ENCODE results near the gene HES4. TPM values are rescaled to one million over a fixed set of nuclear protein-coding genes. Genes with fewer than 3 reads are reported as not detected.
A peak's percentile ranks its signal among the peaks of the same experiment; 100 is the strongest.

HES4 gene
- total RNA-seq, 3 donors from 2014 or later = 8.3 to 36.4 (median 34.2) TPM

DNA sequence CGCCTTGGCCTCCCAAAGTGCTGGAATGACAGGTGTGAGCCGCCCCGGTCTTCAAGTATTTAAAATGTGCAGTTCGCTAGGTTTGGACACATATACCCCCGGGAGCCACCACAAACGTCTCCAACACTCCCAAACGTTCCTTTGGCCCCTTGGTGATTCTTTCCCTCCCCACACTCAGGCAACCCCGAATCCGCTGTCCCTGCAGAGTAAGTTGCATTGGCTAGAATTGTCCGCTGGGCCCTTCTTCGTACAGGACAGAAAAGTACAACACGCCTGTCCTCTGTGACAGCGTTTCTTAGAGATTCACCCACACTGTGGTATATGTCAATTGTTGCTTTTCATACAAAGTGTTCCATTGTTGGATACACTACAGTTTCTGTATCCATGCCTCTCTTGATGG, 14.8 kb downstream of the HES4 start:
- TF ChIP-seq, protein P1, sequence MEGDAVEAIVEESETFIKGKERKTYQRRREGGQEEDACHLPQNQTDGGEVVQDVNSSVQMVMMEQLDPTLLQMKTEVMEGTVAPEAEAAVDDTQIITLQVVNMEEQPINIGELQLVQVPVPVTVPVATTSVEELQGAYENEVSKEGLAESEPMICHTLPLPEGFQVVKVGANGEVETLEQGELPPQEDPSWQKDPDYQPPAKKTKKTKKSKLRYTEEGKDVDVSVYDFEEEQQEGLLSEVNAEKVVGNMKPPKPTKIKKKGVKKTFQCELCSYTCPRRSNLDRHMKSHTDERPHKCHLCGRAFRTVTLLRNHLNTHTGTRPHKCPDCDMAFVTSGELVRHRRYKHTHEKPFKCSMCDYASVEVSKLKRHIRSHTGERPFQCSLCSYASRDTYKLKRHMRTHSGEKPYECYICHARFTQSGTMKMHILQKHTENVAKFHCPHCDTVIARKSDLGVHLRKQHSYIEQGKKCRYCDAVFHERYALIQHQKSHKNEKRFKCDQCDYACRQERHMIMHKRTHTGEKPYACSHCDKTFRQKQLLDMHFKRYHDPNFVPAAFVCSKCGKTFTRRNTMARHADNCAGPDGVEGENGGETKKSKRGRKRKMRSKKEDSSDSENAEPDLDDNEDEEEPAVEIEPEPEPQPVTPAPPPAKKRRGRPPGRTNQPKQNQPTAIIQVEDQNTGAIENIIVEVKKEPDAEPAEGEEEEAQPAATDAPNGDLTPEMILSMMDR (IDR thresholded peaks at IDR 0.05) = no peak
- TF ChIP-seq POLR2A (IDR thresholded peaks at IDR 0.05) (no peak), POLR2AphosphoS5 (IDR thresholded peaks at IDR 0.05) (no peak)
- Histone ChIP-seq H3K27ac (no peak overlapping the region), H3K4me1 (no peaks in the 10 kb centered on the region), H3K27me3 (peaks cover 0 to 18% of the 10 kb centered on the region in 2 donors), H3K9me3 (no peaks in the 10 kb centered on the region), H3K36me3 (no peaks in the 10 kb centered on the region), H3K4me3 (no peak overlapping the region)
- intact Hi-C loops (cut with DNase I; ENCODE audit: low total_unique reads) = no loop called here
- no peak for DNase-seq (ENCODE audit: low spot score in 2 of 2)

- H3K9me3 ChIP-seq = no peaks in the 10 kb centered on the region
- no peaks in the 10 kb centered on the region for H3K4me1 ChIP-seq
- intact Hi-C loops (cut with DNase I; ENCODE audit: low total_unique reads) = no loop called here
- no peaks in the 10 kb centered on the region for H3K36me3 ChIP-seq
- TF ChIP-seq POLR2AphosphoS5 (IDR thresholded peaks at IDR 0.05) (no peak), POLR2A (IDR thresholded peaks at IDR 0.05) (no peak)
- TF ChIP-seq, protein P1 (IDR thresholded peaks at IDR 0.05) = peak in 1 of 3 donors; percentile 32
- DNase-seq (ENCODE audit: low spot score in 2 of 2) = no peak
- no peak overlapping the region for H3K27ac ChIP-seq
- peaks cover 0 to 18% of the 10 kb centered on the region in 2 donors for H3K27me3 ChIP-seq
- peak overlapping the region in 2 of 3 donors; percentile 28 to 40 for H3K4me3 ChIP-seq
These were observed 15.5 kb downstream of the HES4 start for GRCh38 chr1:984476-984814.

DNA sequence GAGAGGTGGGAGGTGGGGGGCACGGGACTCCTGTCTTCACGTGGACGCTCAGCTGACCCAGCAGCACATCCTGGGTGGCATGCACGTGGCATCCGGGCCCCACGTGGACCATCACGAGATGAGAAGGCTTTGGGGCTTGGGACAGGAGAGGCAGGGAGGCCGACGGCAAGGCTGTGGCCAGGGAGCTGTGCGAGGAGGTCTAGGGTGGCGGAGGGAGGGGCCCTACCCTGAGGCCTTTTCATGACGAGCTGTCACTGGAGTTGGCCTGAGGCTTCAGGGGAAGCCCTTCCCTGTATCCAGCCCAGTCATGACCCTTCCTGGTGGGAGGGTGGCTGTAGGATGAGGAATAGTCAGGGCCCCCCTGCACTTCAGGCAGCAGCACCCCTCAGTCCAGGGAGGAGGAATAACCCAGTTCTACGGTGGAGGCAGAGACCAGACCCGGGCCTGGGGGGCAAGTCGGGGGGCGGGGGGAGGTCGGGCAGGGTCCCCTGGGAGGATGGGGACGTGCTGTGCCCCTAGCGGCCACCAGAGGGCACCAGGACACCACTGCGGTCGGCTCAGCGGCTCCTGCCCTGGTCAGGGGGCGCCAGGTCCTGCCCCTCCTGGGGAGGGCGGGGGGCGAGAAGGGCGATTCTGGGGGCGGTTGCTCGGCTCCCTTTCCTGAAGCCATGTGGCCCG, 16.0 kb downstream of the HES4 start:
- DNase-seq (ENCODE audit: low spot score in 2 of 2) = no peak
- H3K9me3 ChIP-seq = no peaks in the 10 kb centered on the region
- no peak overlapping the region for H3K27ac ChIP-seq
- H3K27me3 ChIP-seq = peaks cover 0 to 18% of the 10 kb centered on the region in 2 donors
- peak overlapping the region in 2 of 3 donors; percentile 28 to 40 for H3K4me3 ChIP-seq
- intact Hi-C loops (cut with DNase I; ENCODE audit: low total_unique reads) = no loop called here
- H3K4me1 ChIP-seq = no peaks in the 10 kb centered on the region
- TF ChIP-seq POLR2AphosphoS5 (IDR thresholded peaks at IDR 0.05) = no peak
- TF ChIP-seq, protein P1 (IDR thresholded peaks at IDR 0.05) = peak in 2 of 3 donors; percentile 47 to 68
- H3K36me3 ChIP-seq = no peaks in the 10 kb centered on the region

GRCh38 chr1:982765-983436, 17.0 kb downstream of the HES4 start:
- intact Hi-C loops (cut with DNase I; ENCODE audit: low total_unique reads) = no loop called here
- no peaks in the 10 kb centered on the region for H3K36me3 ChIP-seq
- no peaks in the 10 kb centered on the region for H3K9me3 ChIP-seq
- no peak for DNase-seq (ENCODE audit: low spot score in 2 of 2)
- TF ChIP-seq POLR2A (IDR thresholded peaks at IDR 0.05) = no peak
- TF ChIP-seq POLR2AphosphoS5 (IDR thresholded peaks at IDR 0.05) = no peak
- TF ChIP-seq, protein P1 (IDR thresholded peaks at IDR 0.05) = no peak
- no peak overlapping the region for H3K4me3 ChIP-seq
- H3K4me1 ChIP-seq = no peaks in the 10 kb centered on the region
- H3K27ac ChIP-seq = no peak overlapping the region
- peaks cover 0 to 18% of the 10 kb centered on the region in 2 donors for H3K27me3 ChIP-seq

DNA sequence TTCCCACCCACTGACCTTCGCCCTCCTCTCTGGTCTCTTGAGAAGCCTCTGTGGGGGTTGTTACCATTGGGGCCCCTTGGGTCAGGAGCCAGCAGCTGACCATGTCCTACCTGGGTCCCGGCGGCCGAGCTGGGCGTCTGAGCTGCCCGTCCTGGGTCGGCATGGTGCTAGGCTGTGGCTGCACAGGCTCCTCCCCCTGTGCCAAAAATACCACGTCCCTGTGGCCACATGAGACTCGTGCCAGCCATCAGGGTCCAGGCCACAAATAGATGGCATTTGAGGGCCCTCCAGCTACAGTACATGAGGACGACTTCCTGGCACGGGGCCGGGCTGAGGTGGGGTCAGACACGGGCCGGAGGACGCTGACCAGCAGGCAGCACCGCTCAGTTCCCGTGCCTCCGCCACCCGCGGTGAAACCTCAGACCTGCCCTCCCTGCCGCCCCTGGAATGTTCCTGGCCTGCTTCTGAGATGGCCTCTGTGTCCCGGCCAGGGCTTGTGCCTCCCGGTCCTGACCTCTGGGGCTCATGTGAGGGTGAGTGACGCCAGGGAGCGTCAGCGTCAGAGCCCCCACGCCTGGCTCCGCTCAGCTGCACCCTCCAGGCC, 17.8 kb downstream of the HES4 start, which contains the start of gene PERM1:
TSS of gene PERM1 (minus strand) at position 139 of the 604 bp plus-strand sequence. CDS start 1,064 bp downstream, outside the sequence.
- intact Hi-C loops (cut with DNase I; ENCODE audit: low total_unique reads) = no loop called here
- H3K36me3 ChIP-seq = no peaks in the 10 kb centered on the region
- peaks cover 0 to 18% of the 10 kb centered on the region in 2 donors for H3K27me3 ChIP-seq
- no peak within 1 kb of the TSS for H3K27ac ChIP-seq
- TF ChIP-seq POLR2AphosphoS5 (IDR thresholded peaks at IDR 0.05) (no peak), POLR2A (IDR thresholded peaks at IDR 0.05) (no peak)
- TF ChIP-seq, protein P1 (IDR thresholded peaks at IDR 0.05) = no peak
- no peak within 1 kb of the TSS for H3K4me3 ChIP-seq
- no peaks in the 10 kb centered on the region for H3K4me1 ChIP-seq
- H3K9me3 ChIP-seq = no peaks in the 10 kb centered on the region
- DNase-seq (ENCODE audit: low spot score in 2 of 2) = no peak

Data from breast epithelium (tissue), 4 donors.